Osteocyte (in vitro differentiated cells): Measurements from ENCODE around the gene CDH5. TPM values are rescaled to one million over a fixed set of nuclear protein-coding genes. Genes with fewer than 3 reads are reported as not detected.

Experiments
- DNase-seq: peaks from one replicate; pipeline ENCODE4 v3.0.0; 2021; ENCODE audit warnings: mixed read lengths; ENCODE audit not compliant: unreplicated experiment; ENCODE audit errors: extremely low spot score
- H3K27ac Mint-ChIP-seq: one replicate; pipeline ENCODE4 v1.8.0; 2021; ENCODE audit warnings: mild to moderate bottlenecking, mixed read lengths; ENCODE audit not compliant: unreplicated experiment
- H3K27me3 Mint-ChIP-seq: one replicate; pipeline ENCODE4 v1.8.0; 2021; ENCODE audit warnings: mixed read lengths; ENCODE audit not compliant: unreplicated experiment
- H3K36me3 Mint-ChIP-seq: one replicate; pipeline ENCODE4 v1.8.0; 2021; ENCODE audit warnings: mixed read lengths; ENCODE audit not compliant: unreplicated experiment
- H3K4me1 Mint-ChIP-seq: one replicate; pipeline ENCODE4 v1.8.0; 2021; ENCODE audit warnings: mixed read lengths; ENCODE audit not compliant: unreplicated experiment
- H3K4me3 Mint-ChIP-seq: one replicate; pipeline ENCODE4 v1.8.0; 2021; ENCODE audit warnings: mild to moderate bottlenecking, moderate library complexity, mixed read lengths; ENCODE audit not compliant: unreplicated experiment
- H3K9me3 Mint-ChIP-seq: one replicate; pipeline ENCODE4 v1.8.0; 2021; ENCODE audit warnings: mixed read lengths; ENCODE audit not compliant: unreplicated experiment
- CTCF ChIP-seq: fragments of 200-600 bp; sonication (generic); IDR thresholded peaks from 2 replicates; pipeline ENCODE4 v1.5.0; 2021; ENCODE audit warnings: antibody characterized with exemption, mild to moderate bottlenecking, moderate library complexity
- total RNA-seq: library from RNA; stranded (reverse); gene quantifications from 2 replicates; pipeline ENCODE4 v1.2.1, GENCODE V29; 2021

Gene CDH5
- total RNA-seq, 1 donor from 2014 or later = not detected

GRCh38 chr16:66395806-66396555 lies 29.5 kb downstream of the CDH5 start:
- Mint-ChIP-seq H3K4me3 (no peak overlapping the region), H3K4me1 (peaks cover 4% of the 10 kb centered on the region), H3K36me3 (no peaks in the 10 kb centered on the region), H3K27me3 (peaks cover 10% of the 10 kb centered on the region), H3K27ac (no peak overlapping the region), H3K9me3 (no peaks in the 10 kb centered on the region)
- peak; percentile 59 for DNase-seq
- TF ChIP-seq CTCF = no peak

GRCh38 chr16:66397736-66398433 lies 31.4 kb downstream of the CDH5 start:
- Mint-ChIP-seq H3K27ac (no peak overlapping the region), H3K4me1 (peaks cover 8% of the 10 kb centered on the region), H3K4me3 (no peak overlapping the region), H3K27me3 (peaks cover 10% of the 10 kb centered on the region), H3K9me3 (no peaks in the 10 kb centered on the region), H3K36me3 (no peaks in the 10 kb centered on the region)
- peak; percentile 74 for DNase-seq
- no peak for TF ChIP-seq CTCF

GRCh38 chr16:66399031-66399430 lies 32.5 kb downstream of the CDH5 start:
- no peak overlapping the region for H3K4me3 Mint-ChIP-seq
- H3K9me3 Mint-ChIP-seq = no peaks in the 10 kb centered on the region
- no peaks in the 10 kb centered on the region for H3K36me3 Mint-ChIP-seq
- peaks cover 10% of the 10 kb centered on the region for H3K27me3 Mint-ChIP-seq
- TF ChIP-seq CTCF = no peak
- DNase-seq = peak; percentile 27
- H3K27ac Mint-ChIP-seq = no peak overlapping the region
- H3K4me1 Mint-ChIP-seq = peaks cover 8% of the 10 kb centered on the region

- Mint-ChIP-seq H3K4me1 (peaks cover 8% of the 10 kb centered on the region), H3K9me3 (peaks cover 2% of the 10 kb centered on the region), H3K36me3 (no peaks in the 10 kb centered on the region), H3K27me3 (peaks cover 11% of the 10 kb centered on the region), H3K27ac (no peak overlapping the region), H3K4me3 (no peak overlapping the region)
- peak; percentile 57 for DNase-seq
- no peak for TF ChIP-seq CTCF
Measured at GRCh38 chr16:66399930-66400329, 33.4 kb downstream of the CDH5 start.
